Gastroesophageal sphincter (tissue), 3 donors: ENCODE data around the gene NDUFS4.

ENCODE experiments used
- POLR2A ChIP-seq, 2 donors: fragments of 450-650 bp; IDR thresholded peaks; one replicate each; pipeline ENCODE4 v1.6.1; 2017; ENCODE audit warnings: antibody characterized with exemption in 2 of 2, mild to moderate bottlenecking in 2 of 2, moderate library complexity in 1 of 2
- TF ChIP-seq, protein P1 (sequence below), 4 experiments: fragments of 200-600 bp in 2 of 4; fragments of 450-650 bp in 2 of 4; sonication (generic) in 1 of 4; IDR thresholded peaks; one replicate each; pipeline ENCODE4 v1.5.1; 2017 to 2019; ENCODE audit warnings: antibody characterized with exemption in 4 of 4, mild to moderate bottlenecking in 2 of 4, moderate library complexity in 2 of 4

DNA sequence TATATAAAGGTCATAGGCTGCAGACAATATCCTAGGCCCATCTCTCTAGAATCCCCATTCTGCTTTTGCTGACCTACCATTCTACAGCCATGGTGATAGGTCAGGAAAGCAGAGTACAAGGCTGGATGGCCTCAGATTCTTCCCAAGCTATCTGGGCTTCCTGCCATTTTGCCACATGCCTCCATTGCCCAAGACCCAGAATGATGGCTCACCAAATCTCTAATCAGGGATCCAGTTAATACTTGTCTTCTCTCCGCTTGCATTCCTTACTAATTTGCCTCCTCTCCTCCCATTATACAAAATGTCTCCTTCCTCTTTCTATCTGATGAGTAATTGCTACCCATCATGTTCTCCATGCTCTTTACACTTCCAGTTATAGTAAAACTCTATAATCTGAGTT lies 22.7 kb upstream of the NDUFS4 start:
- no peak for TF ChIP-seq POLR2A (IDR thresholded peaks at IDR 0.05)
- TF ChIP-seq, protein P1, sequence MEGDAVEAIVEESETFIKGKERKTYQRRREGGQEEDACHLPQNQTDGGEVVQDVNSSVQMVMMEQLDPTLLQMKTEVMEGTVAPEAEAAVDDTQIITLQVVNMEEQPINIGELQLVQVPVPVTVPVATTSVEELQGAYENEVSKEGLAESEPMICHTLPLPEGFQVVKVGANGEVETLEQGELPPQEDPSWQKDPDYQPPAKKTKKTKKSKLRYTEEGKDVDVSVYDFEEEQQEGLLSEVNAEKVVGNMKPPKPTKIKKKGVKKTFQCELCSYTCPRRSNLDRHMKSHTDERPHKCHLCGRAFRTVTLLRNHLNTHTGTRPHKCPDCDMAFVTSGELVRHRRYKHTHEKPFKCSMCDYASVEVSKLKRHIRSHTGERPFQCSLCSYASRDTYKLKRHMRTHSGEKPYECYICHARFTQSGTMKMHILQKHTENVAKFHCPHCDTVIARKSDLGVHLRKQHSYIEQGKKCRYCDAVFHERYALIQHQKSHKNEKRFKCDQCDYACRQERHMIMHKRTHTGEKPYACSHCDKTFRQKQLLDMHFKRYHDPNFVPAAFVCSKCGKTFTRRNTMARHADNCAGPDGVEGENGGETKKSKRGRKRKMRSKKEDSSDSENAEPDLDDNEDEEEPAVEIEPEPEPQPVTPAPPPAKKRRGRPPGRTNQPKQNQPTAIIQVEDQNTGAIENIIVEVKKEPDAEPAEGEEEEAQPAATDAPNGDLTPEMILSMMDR (IDR thresholded peaks at IDR 0.05), result no peak
